ENCODE results near the gene CFAP46.

The CFAP46 gene

DNA sequence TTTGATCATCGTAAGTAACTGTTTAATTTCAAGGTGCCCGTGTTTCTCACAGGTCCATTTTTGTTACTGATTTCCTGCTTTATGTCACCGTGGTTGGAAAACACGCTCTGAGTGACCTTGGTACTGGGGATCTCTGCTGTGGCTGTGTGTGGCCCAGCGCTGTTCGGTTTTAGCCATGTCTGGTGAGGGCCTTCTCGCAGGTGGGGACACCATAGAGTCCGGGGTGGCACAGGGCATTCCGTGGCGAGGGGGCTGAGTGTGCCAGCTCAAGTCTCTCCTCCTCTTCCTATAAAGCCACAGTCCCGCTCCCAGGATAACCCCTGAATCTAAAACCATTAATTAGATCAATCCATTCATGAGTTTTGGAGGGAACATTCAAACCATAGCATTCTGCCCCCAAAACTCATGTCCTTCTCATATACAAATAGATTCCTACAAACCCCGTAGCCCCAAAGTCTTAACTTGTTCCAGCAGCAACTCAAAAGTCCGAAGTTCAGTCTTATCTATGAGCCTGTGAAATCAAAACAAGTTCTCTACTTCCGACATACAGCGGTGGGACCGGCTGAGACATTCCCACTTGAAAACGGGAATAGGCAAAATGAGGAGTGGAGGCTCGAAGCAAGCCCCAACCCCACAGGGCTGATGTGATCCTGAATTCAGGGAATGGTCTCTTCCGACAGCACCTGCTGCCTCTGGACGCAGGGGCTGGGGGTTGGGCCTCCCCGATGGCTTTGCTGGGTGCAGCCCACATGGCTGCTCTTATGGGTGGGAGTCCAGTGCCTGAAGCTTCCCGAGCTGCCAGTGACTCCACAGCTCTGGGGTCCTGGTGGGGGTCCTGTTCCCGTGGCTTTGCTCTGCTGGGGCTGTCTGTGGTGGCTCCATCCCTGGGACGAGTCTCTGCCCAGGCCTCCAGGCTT is 101.4 kb downstream of the CFAP46 start:
- DNase-seq, result peak in 1 of 10 donors; percentile 70
- intact Hi-C loops (cut with DNase I), result no loop called here

GRCh38 chr10:132839061-132839460 is 103.3 kb downstream of the CFAP46 start:
- peak in 1 of 10 donors; percentile 33 for DNase-seq
- intact Hi-C loops (cut with DNase I), result loop anchor here (10.0 kb wide), 1 partner anchor 286 kb away; no protein-coding TSS in a partner anchor

DNA sequence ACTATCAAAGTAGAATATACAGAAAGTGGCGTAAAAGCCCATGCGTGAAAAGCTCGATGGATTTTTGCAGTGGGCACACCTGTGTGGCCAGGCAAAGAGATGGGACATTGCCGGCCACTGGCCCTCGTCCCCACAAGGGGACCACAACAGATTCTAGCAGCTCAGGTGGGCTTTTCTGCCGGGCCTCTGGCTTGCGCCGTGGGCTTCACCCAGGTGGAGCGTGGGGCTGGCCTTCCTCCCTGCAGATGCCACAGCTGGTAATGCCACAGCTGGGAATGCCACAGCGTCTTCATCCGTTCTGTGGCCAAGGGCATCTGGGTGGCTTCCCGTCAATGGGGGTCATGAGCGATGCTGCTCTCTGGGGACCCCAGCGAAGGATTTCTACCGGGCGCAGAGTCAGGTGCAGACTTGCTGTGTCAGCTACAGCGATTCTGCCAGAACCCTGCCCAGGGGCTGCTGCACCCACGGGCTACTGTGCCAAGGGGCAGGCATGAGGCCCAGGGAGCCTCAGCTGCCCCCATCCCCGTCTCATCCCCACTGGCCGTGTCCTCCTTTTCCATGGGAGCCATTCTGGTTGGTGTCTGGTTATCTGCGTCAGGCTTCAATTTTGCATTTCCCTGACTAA is 103.9 kb downstream of the CFAP46 start:
- intact Hi-C loops (cut with DNase I), result loop anchor here (10.0 kb wide), 1 partner anchor 286 kb away; no protein-coding TSS in a partner anchor
- peak in 1 of 10 donors; percentile 83 for DNase-seq

GRCh38 chr10:132837905-132838304 is 104.5 kb downstream of the CFAP46 start:
- intact Hi-C loops (cut with DNase I), result loop anchor here (10.0 kb wide), 1 partner anchor 287 kb away; no protein-coding TSS in a partner anchor
- DNase-seq, result peak in 1 of 10 donors; percentile 74

- intact Hi-C loops (cut with DNase I), result loop anchor here (10.0 kb wide), 1 partner anchor 288 kb away; no protein-coding TSS in a partner anchor
- peak in 8 of 10 donors; percentile 47 to 94 (median 66) for DNase-seq
Observed at GRCh38 chr10:132836832-132837540, 105.4 kb downstream of the CFAP46 start.

GRCh38 chr10:132836248-132836831 is 106.0 kb downstream of the CFAP46 start:
- peak in 8 of 10 donors; percentile 47 to 95 (median 70) for DNase-seq
- intact Hi-C loops (cut with DNase I), result loop anchor here (10.0 kb wide), 1 partner anchor 288 kb away; no protein-coding TSS in a partner anchor

- intact Hi-C loops (cut with DNase I), result loop anchor here (10.0 kb wide), 1 partner anchor 289 kb away; no protein-coding TSS in a partner anchor
- no peak for DNase-seq
Observed at GRCh38 chr10:132835848-132836233, 106.5 kb downstream of the CFAP46 start.

- intact Hi-C loops (cut with DNase I), result loop anchor here (10.0 kb wide), 1 partner anchor 290 kb away; no protein-coding TSS in a partner anchor
- peak in 1 of 10 donors; percentile 83 for DNase-seq
Observed at GRCh38 chr10:132834891-132835847, 107.2 kb downstream of the CFAP46 start.

DNA sequence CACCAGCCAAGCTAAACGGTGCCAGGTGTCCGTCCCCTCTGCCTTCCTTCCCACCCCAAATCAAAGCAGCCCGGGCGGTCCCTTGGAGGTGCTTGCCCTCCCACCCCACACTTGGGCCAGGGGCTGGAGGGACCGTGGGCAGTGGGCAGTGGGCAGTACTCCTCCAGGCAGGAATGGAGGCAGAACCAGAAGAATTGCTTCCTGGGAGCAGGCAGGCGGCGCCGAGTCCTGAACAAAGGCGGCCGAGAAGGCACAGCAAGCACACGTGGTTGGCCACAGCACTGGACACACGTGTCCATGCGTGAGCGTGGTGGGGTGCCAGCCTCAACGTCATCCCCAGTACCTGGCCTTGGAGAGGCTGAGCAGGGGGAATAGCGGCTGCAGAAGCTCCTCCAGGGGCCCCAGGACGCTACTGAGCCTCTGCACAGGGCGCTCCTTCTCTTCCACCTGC is 108.0 kb downstream of the CFAP46 start:
- intact Hi-C loops (cut with DNase I), result loop anchor here (10.0 kb wide), 1 partner anchor 290 kb away; no protein-coding TSS in a partner anchor
- DNase-seq, result peak in 1 of 10 donors; percentile 66

DNA sequence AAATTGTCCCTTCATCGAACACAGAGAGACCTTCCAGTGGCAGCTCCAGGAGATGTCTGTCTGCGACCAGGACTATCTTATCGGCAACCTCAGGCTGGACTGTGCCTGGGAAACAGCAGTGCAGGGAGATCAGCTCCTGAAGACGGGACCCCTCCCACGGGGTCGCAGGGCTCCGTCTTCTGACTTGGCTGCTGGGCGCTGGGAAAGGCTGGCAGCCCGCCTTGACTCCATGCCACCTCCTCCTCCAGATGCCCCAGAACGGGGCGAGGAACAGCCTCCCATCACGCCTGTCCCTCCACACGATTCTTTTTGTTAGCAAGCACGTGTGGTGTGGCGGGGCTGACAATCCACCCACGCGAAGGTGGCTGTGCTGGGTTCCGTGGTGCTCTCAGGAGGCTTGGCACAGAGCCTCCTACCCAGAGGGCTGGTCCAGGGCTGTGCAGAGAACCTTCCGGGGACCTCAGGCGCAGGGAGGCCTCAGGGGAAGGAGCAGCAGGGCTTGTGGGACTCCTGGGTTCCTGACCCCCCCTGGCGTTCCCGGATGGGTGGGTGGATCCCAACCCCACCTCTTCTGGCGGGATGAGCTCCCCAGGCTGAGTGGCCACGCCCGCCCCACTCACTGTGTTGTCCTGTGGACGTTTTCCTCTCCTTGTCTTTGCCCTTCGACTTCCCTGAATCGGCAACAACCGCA is 108.8 kb downstream of the CFAP46 start:
- DNase-seq, result peak in 1 of 10 donors; percentile 58
- intact Hi-C loops (cut with DNase I), result loop anchor here (10.0 kb wide), 1 partner anchor 291 kb away; no protein-coding TSS in a partner anchor

DNA sequence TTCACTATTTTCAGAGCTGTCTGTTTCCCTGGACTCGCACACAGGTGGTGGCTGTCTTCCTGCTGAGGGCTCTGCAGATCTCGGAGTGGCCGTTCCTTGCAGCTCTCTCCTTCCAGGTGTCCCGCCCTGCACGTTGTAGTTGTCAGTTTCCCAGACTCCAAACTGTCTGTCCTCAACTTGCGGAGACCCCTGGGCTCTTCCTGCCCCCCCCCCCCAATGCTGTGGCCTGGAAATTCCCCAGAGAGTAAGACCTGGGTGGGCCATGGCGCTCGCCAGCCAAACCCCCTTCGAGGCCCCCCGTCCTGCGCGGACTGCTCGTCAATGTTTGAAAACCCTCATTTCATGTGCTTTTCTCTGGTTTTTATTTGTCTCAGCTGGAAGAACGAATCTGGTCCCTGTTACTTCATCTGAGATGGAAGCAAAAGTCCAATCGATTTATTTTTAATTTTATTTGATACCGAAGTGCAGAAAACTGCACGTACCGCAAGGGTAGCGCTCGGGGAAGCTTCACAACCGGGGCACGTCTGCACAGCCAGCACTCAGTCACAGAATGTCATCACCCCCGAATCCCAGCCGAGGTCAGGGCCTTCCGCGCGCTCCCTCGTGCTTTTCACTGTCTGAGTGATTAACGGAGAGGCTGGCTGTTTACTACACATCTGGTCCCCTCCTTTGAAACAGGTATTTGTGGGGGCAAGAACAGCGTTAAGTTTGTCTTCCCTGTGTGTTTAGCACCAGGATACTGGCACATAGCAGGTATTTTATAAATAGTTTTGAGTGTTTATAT is 110.0 kb downstream of the CFAP46 start:
- intact Hi-C loops (cut with DNase I), result loop anchor here (10.0 kb wide), 1 partner anchor 292 kb away; no protein-coding TSS in a partner anchor

DNA sequence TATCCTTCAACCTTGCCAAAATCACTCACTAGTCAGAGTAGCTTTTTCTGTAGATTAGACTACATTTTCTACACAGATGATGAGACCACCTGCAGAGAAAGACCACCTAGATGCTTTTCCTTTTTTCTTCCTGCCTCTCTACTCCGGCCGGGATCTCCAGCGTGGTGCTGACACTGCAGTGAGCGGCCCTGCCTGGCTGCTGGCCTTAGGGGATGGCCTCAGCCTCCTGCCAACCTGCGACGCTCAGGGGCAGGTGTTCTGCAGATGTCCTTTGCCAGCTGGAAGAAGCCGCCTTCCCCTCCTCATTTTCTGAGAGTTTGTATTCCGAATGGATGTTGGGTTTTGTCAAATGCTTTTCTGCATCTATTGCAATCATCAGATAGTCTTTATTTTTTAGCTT is 113.0 kb downstream of the CFAP46 start:
- DNase-seq, result peak in 1 of 10 donors; percentile 58
- intact Hi-C loops (cut with DNase I), result no loop called here

More for the DNA sequence above, 110.0 kb downstream of the CFAP46 start:
- DNase-seq, result peak in 2 of 10 donors; percentile 7 to 53

- peak in 2 of 10 donors; percentile 7 to 77 for DNase-seq
- intact Hi-C loops (cut with DNase I), result no loop called here
Observed at GRCh38 chr10:132828681-132829080, 113.7 kb downstream of the CFAP46 start.

DNA sequence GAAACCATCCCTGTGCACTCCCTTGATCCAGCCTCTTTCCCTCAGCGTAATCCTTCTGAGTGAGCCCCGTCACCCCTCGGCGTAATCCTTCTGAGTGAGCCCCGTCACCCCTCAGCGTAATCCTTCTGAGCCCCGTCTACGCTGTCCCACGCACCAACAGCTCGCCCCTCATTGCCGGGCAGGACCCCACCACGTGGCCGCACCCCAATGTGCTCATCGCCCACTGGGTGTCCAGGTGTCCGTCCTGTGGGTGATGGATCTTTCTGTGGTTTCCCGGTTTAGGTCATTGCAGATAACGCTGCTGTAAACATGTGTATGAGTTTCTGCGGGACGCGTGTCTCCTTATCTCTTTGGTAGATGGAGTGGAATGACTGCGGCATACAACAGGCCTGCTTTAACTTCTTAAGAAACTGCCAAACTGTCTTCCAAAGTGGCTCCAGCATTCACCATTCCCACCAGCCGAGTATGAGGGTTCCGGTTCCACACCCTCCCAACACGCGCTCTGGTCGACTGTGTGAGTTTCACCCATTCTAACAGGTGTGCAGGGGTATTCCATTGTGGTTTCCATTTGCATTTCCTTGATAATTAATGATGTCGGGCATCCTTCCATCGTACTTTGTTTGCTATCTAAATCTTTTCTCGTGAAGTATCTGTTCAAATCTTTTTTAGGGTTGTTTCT is 114.4 kb downstream of the CFAP46 start:
- intact Hi-C loops (cut with DNase I), result no loop called here
- peak in 1 of 10 donors; percentile 34 for DNase-seq

- intact Hi-C loops (cut with DNase I), result no loop called here
- DNase-seq, result peak in 1 of 10 donors; percentile 29
Observed at GRCh38 chr10:132827423-132827789, 115.0 kb downstream of the CFAP46 start.
